Vagina (tissue), 2 donors: ENCODE data around the gene PPP2R2B. TPM values are rescaled to one million over a fixed set of nuclear protein-coding genes. Genes with fewer than 3 reads are reported as not detected.

Experiments used
- DNase-seq, 2 donors: peaks; one replicate each; pipeline ENCODE4 v3.0.0-alpha.2; 2017; ENCODE audit errors: extremely low spot score in 2 of 2
- H3K27ac ChIP-seq: fragments of 200-600 bp; sonication (generic); one replicate; pipeline ENCODE4 v1.5.1; 2019
- H3K27me3 ChIP-seq: fragments of 200-600 bp; sonication (generic); one replicate; pipeline ENCODE4 v1.5.1; 2019
- H3K36me3 ChIP-seq, 2 donors: fragments of 200-600 bp; sonication (generic); one replicate each; pipeline ENCODE4 v1.5.1; 2017 to 2019
- H3K4me1 ChIP-seq: fragments of 200-600 bp; sonication (generic); one replicate; pipeline ENCODE4 v1.5.1; 2019
- H3K4me3 ChIP-seq, 2 donors: fragments of 200-600 bp; sonication (generic); 1 replicate in 1 of 2; 2 replicates in 1 of 2; pipeline ENCODE4 v1.5.1; 2016 to 2019
- H3K9me3 ChIP-seq: fragments of 200-600 bp; sonication (generic); one replicate; pipeline ENCODE4 v1.5.1; 2019
- CTCF ChIP-seq, 3 experiments: fragments of 450-650 bp in 2 of 3; fragments of 200-600 bp in 1 of 3; sonication (generic) in 1 of 3; IDR thresholded peaks; one replicate each; pipeline ENCODE4 v1.5.1; 2017 to 2019; ENCODE audit warnings: antibody characterized with exemption in 3 of 3, mild to moderate bottlenecking in 2 of 3, moderate library complexity in 2 of 3
- POLR2A ChIP-seq, 2 donors: fragments of 450-650 bp; IDR thresholded peaks; one replicate each; pipeline ENCODE4 v1.6.1; 2017; ENCODE audit warnings: antibody characterized with exemption in 2 of 2, mild to moderate bottlenecking in 2 of 2, moderate library complexity in 2 of 2
- POLR2AphosphoS5 ChIP-seq, 2 donors: sonication (generic); formaldehyde crosslinking; IDR thresholded peaks; one replicate each; pipeline ENCODE4 v1.9.0; 2017; ENCODE audit warnings: antibody characterized with exemption in 2 of 2, mild to moderate bottlenecking in 2 of 2, low read depth in 1 of 2; ENCODE audit not compliant: insufficient read depth in 1 of 2
- intact Hi-C: fragments of 100-400 bp; cut with DNase I; formaldehyde crosslinking; loops from one replicate; pipeline ENCODE4 v1.15.1; 2023
- total RNA-seq: library from RNA; depleted of rRNA; stranded (reverse); fragments of >200 nt; gene quantifications from one replicate; pipeline ENCODE4 v1.2.3, GENCODE V29; 2016

The PPP2R2B gene
- total RNA-seq, 1 donor from 2014 or later = 6.6 TPM

GRCh38 chr5:146606893-146607292, 271.7 kb downstream of the PPP2R2B start:
- Histone ChIP-seq H3K27ac (no peak overlapping the region), H3K4me3 (no peak overlapping the region), H3K36me3 (no peaks in the 10 kb centered on the region), H3K4me1 (no peaks in the 10 kb centered on the region), H3K9me3 (no peaks in the 10 kb centered on the region), H3K27me3 (no peaks in the 10 kb centered on the region)
- no peak for TF ChIP-seq CTCF (IDR thresholded peaks at IDR 0.05)
- TF ChIP-seq POLR2AphosphoS5 (IDR thresholded peaks at IDR 0.05; ENCODE audit: insufficient read depth in 1 of 2, low read depth in 1 of 2) = no peak
- TF ChIP-seq POLR2A (IDR thresholded peaks at IDR 0.05) = no peak
- intact Hi-C loops = no loop called here
- DNase-seq = no peak

- intact Hi-C loops = no loop called here
- H3K27me3 ChIP-seq = no peaks in the 10 kb centered on the region
- no peaks in the 10 kb centered on the region for H3K36me3 ChIP-seq
- DNase-seq = no peak
- no peak overlapping the region for H3K27ac ChIP-seq
- H3K9me3 ChIP-seq = no peaks in the 10 kb centered on the region
- H3K4me3 ChIP-seq = no peak overlapping the region
- no peaks in the 10 kb centered on the region for H3K4me1 ChIP-seq
- TF ChIP-seq CTCF (IDR thresholded peaks at IDR 0.05) (no peak), POLR2AphosphoS5 (IDR thresholded peaks at IDR 0.05; ENCODE audit: insufficient read depth in 1 of 2, low read depth in 1 of 2) (no peak), POLR2A (IDR thresholded peaks at IDR 0.05) (no peak)
Measured at GRCh38 chr5:146600376-146600775, 278.2 kb downstream of the PPP2R2B start.

GRCh38 chr5:146599261-146599660, 279.3 kb downstream of the PPP2R2B start:
- TF ChIP-seq CTCF (IDR thresholded peaks at IDR 0.05) (no peak), POLR2A (IDR thresholded peaks at IDR 0.05) (no peak), POLR2AphosphoS5 (IDR thresholded peaks at IDR 0.05; ENCODE audit: insufficient read depth in 1 of 2, low read depth in 1 of 2) (no peak)
- no peak for DNase-seq
- Histone ChIP-seq H3K36me3 (no peaks in the 10 kb centered on the region), H3K27me3 (no peaks in the 10 kb centered on the region), H3K9me3 (no peaks in the 10 kb centered on the region), H3K27ac (no peak overlapping the region), H3K4me3 (no peak overlapping the region), H3K4me1 (no peaks in the 10 kb centered on the region)
- intact Hi-C loops = no loop called here

- intact Hi-C loops = no loop called here
- TF ChIP-seq POLR2AphosphoS5 (IDR thresholded peaks at IDR 0.05; ENCODE audit: insufficient read depth in 1 of 2, low read depth in 1 of 2) (no peak), POLR2A (IDR thresholded peaks at IDR 0.05) (no peak), CTCF (IDR thresholded peaks at IDR 0.05) (no peak)
- no peak overlapping the region for H3K27ac ChIP-seq
- H3K36me3 ChIP-seq = no peaks in the 10 kb centered on the region
- no peak for DNase-seq
- no peaks in the 10 kb centered on the region for H3K4me1 ChIP-seq
- no peaks in the 10 kb centered on the region for H3K27me3 ChIP-seq
- no peaks in the 10 kb centered on the region for H3K9me3 ChIP-seq
- no peak overlapping the region for H3K4me3 ChIP-seq
Measured at GRCh38 chr5:146595088-146595487, 283.5 kb downstream of the PPP2R2B start.

GRCh38 chr5:146592352-146592751, 286.2 kb downstream of the PPP2R2B start:
- no peaks in the 10 kb centered on the region for H3K9me3 ChIP-seq
- H3K27me3 ChIP-seq = no peaks in the 10 kb centered on the region
- no peak overlapping the region for H3K4me3 ChIP-seq
- H3K4me1 ChIP-seq = peaks cover 13% of the 10 kb centered on the region
- no peak for TF ChIP-seq POLR2A (IDR thresholded peaks at IDR 0.05)
- TF ChIP-seq CTCF (IDR thresholded peaks at IDR 0.05) = no peak
- no peak for TF ChIP-seq POLR2AphosphoS5 (IDR thresholded peaks at IDR 0.05; ENCODE audit: insufficient read depth in 1 of 2, low read depth in 1 of 2)
- intact Hi-C loops = no loop called here
- DNase-seq = no peak
- no peaks in the 10 kb centered on the region for H3K36me3 ChIP-seq
- H3K27ac ChIP-seq = no peak overlapping the region
